ENCODE measurements around the gene CRTC3. TPM values are rescaled to one million over a fixed set of nuclear protein-coding genes. Genes with fewer than 3 reads are reported as not detected.
"Not testable (repeated sequence)": the region's sequence is repeated elsewhere in the genome, so short reads cannot be mapped to it uniquely, and the experiment has no call there.

CRTC3 gene
- total RNA-seq, 4 donors from 2014 or later: 46.4 to 66.8 (median 59.8) TPM

- WGBS: 83% methylated on average over 4 of the region's 4 CpGs
- TF ChIP-seq EP300 (IDR thresholded peaks at IDR 0.05) (no peak), POLR2A (IDR thresholded peaks at IDR 0.05; ENCODE audit: low read depth) (no peak), CTCF (IDR thresholded peaks at IDR 0.05) (no peak), POLR2AphosphoS5 (IDR thresholded peaks at IDR 0.05) (no peak)
- H3K9me3 ChIP-seq: no peaks in the 10 kb centered on the region
- H3K27me3 ChIP-seq: peaks cover 0 to 4% (median 0%) of the 10 kb centered on the region in 4 donors
- no peaks in the 10 kb centered on the region for H3K36me3 ChIP-seq
- peak overlapping the region in 2 of 4 donors; percentile 54 to 79 for H3K27ac ChIP-seq (replicated peaks in 1 of 4)
- H3K4me3 ChIP-seq: no peak overlapping the region
- no peak for DNase-seq (ENCODE audit: extremely low spot score)
- H3K4me1 ChIP-seq: peaks cover 10 to 24% (median 15%) of the 10 kb centered on the region in 4 donors
- intact Hi-C loops (cut with DNase I): no loop called here
Measured at GRCh38 chr15:90659481-90659880, 129.8 kb downstream of the CRTC3 start.

- Histone ChIP-seq H3K27me3 (no peaks in the 10 kb centered on the region), H3K4me3 (peak overlapping the region in 2 of 4 donors; percentile 22 to 34), H3K36me3 (no peaks in the 10 kb centered on the region), H3K27ac (replicated peaks in 1 of 4) (peak overlapping the region; percentile 54 to 79 (median 70)), H3K9me3 (no peaks in the 10 kb centered on the region), H3K4me1 (peaks cover 13 to 29% (median 21%) of the 10 kb centered on the region in 4 donors)
- WGBS: 49% methylated on average over 12 of the region's 12 CpGs
- DNase-seq (ENCODE audit: extremely low spot score): no peak
- TF ChIP-seq POLR2AphosphoS5 (IDR thresholded peaks at IDR 0.05) (peak in 1 of 2 donors; percentile 51), POLR2A (IDR thresholded peaks at IDR 0.05; ENCODE audit: low read depth) (no peak)
- intact Hi-C loops (cut with DNase I): no loop called here
Measured at GRCh38 chr15:90660195-90660998, 130.7 kb downstream of the CRTC3 start.

GRCh38 chr15:90660999-90661330 lies 131.2 kb downstream of the CRTC3 start:
- Histone ChIP-seq H3K4me1 (peaks cover 13 to 32% (median 25%) of the 10 kb centered on the region in 4 donors), H3K4me3 (peak overlapping the region in 2 of 4 donors; percentile 22 to 34), H3K27ac (replicated peaks in 1 of 4) (peak overlapping the region; percentile 54 to 79 (median 70))
- H3K9me3 ChIP-seq; H3K27me3 ChIP-seq; H3K36me3 ChIP-seq; DNase-seq (ENCODE audit: extremely low spot score); intact Hi-C loops (cut with DNase I): not testable (repeated sequence)
- 53% methylated on average over 4 of the region's 4 CpGs for WGBS

- DNase-seq (ENCODE audit: extremely low spot score); H3K36me3 ChIP-seq; H3K9me3 ChIP-seq; H3K27ac ChIP-seq (replicated peaks in 1 of 4); intact Hi-C loops (cut with DNase I); H3K4me3 ChIP-seq; H3K27me3 ChIP-seq: not testable (repeated sequence)
- 93% methylated on average over 10 of the region's 10 CpGs for WGBS
- peaks cover 13 to 34% (median 28%) of the 10 kb centered on the region in 4 donors for H3K4me1 ChIP-seq
Measured at GRCh38 chr15:90664081-90664461, 134.3 kb downstream of the CRTC3 start.

- peaks cover 13 to 34% (median 28%) of the 10 kb centered on the region in 4 donors for H3K4me1 ChIP-seq
- no peak for TF ChIP-seq POLR2A (IDR thresholded peaks at IDR 0.05; ENCODE audit: low read depth)
- TF ChIP-seq CTCF (IDR thresholded peaks at IDR 0.05): no peak
- no peak for TF ChIP-seq EP300 (IDR thresholded peaks at IDR 0.05)
- TF ChIP-seq POLR2AphosphoS5 (IDR thresholded peaks at IDR 0.05): no peak
- no peak for DNase-seq (ENCODE audit: extremely low spot score)
- H3K4me3 ChIP-seq: peak overlapping the region; percentile 77 to 96 (median 84)
- no peaks in the 10 kb centered on the region for H3K9me3 ChIP-seq
- no peaks in the 10 kb centered on the region for H3K27me3 ChIP-seq
- no peaks in the 10 kb centered on the region for H3K36me3 ChIP-seq
- peak overlapping the region; percentile 83 to 89 (median 87) for H3K27ac ChIP-seq (replicated peaks in 1 of 4)
- WGBS: 66% methylated on average over 13 of the region's 28 CpGs
- intact Hi-C loops (cut with DNase I): no loop called here
Measured at GRCh38 chr15:90664650-90665287, 135.0 kb downstream of the CRTC3 start.

Measured in esophagus muscularis mucosa (tissue), 4 donors.